MM.1S (cell line): ENCODE data around the gene SLC47A2.

Source experiments
- DNase-seq: peaks from one replicate; pipeline ENCODE4 v3.0.0-alpha.2; 2015
- H2AFZ ChIP-seq: fragments of 300-600 bp; sonication (generic); 2 replicates; pipeline ENCODE4 v1.6.0; 2016; ENCODE audit warnings: antibody characterized with exemption, low read length
- H3F3A ChIP-seq: fragments of 300-600 bp; sonication (generic); 2 replicates; pipeline ENCODE4 v1.6.1; 2016; ENCODE audit warnings: mild to moderate bottlenecking, antibody characterized with exemption, low read length, moderate library complexity, mixed read lengths; ENCODE audit not compliant: insufficient read depth
- H3K27ac ChIP-seq: fragments of 300-600 bp; sonication (generic); 2 replicates; pipeline ENCODE4 v1.5.1; 2016; ENCODE audit warnings: mild to moderate bottlenecking, low read length
- H3K27me3 ChIP-seq: fragments of 300-600 bp; sonication (generic); replicated peaks from 2 replicates; pipeline ENCODE4 v1.6.0; 2016; ENCODE audit warnings: low read length; ENCODE audit not compliant: insufficient read depth
- H3K36me3 ChIP-seq: fragments of 300-600 bp; sonication (generic); replicated peaks from 2 replicates; pipeline ENCODE4 v1.6.1; 2016; ENCODE audit warnings: mild to moderate bottlenecking, low read length, mixed read lengths; ENCODE audit not compliant: insufficient read depth
- H3K4me1 ChIP-seq: fragments of 300-600 bp; sonication (generic); 2 replicates; pipeline ENCODE4 v1.6.1; 2016; ENCODE audit warnings: low read length, mixed read lengths
- H3K4me2 ChIP-seq: fragments of 300-600 bp; sonication (generic); 2 replicates; pipeline ENCODE4 v1.6.0; 2016; ENCODE audit warnings: low read depth, low read length
- H3K4me3 ChIP-seq: fragments of 300-600 bp; sonication (generic); 2 replicates; pipeline ENCODE4 v1.5.1; 2016; ENCODE audit warnings: low read length, mixed read lengths
- H3K79me2 ChIP-seq: fragments of 300-600 bp; sonication (generic); 2 replicates; pipeline ENCODE4 v1.6.1; 2016; ENCODE audit warnings: mixed run types, low read length, mixed read lengths
- H3K9ac ChIP-seq: fragments of 300-600 bp; sonication (generic); 2 replicates; pipeline ENCODE4 v1.6.1; 2016; ENCODE audit warnings: low read length, mixed read lengths
- H3K9me2 ChIP-seq: fragments of 300-600 bp; sonication (generic); replicated peaks from 2 replicates; pipeline ENCODE4 v1.6.1; 2016; ENCODE audit warnings: mild to moderate bottlenecking, low read length, mixed read lengths; ENCODE audit not compliant: insufficient read depth
- H3K9me3 ChIP-seq: fragments of 300-600 bp; sonication (generic); replicated peaks from 2 replicates; pipeline ENCODE4 v1.6.1; 2016; ENCODE audit warnings: mild to moderate bottlenecking, low read length, mixed read lengths; ENCODE audit not compliant: insufficient read depth
- H4K20me1 ChIP-seq: fragments of 300-600 bp; sonication (generic); 2 replicates; pipeline ENCODE4 v1.6.1; 2016; ENCODE audit warnings: mild to moderate bottlenecking, low read length, moderate library complexity, mixed read lengths; ENCODE audit not compliant: insufficient read depth
- EZH2 ChIP-seq: fragments of 300-600 bp; sonication (generic); optimal IDR thresholded peaks from 2 replicates; pipeline ENCODE3; 2017; ENCODE audit warnings: low read depth, mild to moderate bottlenecking, antibody characterized with exemption, low read length, mixed read lengths
- EZH2phosphoT487 ChIP-seq: fragments of 300-600 bp; sonication (generic); IDR thresholded peaks from 2 replicates; pipeline ENCODE4 v1.6.1; 2018; ENCODE audit warnings: antibody characterized with exemption, low read length
- TF ChIP-seq, protein P1 (sequence below): fragments of 300-600 bp; sonication (generic); IDR thresholded peaks from 2 replicates; pipeline ENCODE4 v1.5.1; 2016; ENCODE audit warnings: antibody characterized with exemption, low read length, mixed read lengths

The SLC47A2 gene

DNA sequence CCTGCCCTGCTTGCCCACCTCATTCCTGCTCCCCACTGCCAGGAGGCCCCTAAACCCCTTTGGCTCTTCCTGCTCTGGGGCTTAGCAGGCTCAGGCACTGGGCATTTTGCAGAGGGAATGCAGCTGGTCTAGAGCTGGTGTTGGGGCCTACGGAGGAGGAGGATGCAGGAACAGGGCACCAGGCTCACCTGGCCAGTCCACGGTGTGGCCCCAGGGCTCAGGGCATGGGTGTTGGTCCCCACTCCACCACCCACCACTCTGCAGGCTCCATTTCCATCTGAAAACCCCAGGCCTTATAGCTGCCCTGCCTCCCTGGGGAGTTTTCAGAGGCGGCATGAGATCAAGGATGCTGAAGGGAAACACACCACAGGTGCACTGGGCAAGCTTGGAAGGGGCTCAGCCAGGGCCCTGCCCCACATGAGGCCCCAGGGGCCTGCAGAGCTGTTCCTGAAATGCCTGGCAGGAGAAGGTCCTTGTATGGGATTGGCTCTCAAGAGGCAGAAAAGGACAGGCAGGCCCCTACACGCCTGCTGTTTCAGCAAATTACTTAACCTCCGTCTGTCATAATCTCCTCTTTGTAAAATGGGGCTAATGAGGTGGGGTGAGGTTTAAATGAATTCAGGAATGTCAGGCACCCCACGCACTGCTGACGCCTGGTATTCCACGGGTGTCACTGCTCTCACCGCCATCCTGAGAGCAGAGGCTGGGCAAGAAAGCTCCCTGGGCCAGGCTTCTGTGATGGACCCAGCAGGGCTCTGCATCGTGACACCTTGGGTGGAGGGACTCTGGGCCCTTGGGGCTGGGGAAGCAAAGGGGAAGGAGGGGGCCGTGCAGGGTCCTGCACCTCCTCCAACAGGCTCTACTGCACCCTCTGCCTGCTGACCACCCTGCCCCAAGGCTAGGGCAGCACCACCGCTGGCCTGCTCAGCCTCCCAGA, 9.3 kb downstream of the SLC47A2 start:
- Histone ChIP-seq H3K79me2 (no peaks in the 10 kb centered on the region), H3F3A (no peaks in the 10 kb centered on the region), H3K4me2 (no peak overlapping the region), H2AFZ (no peak overlapping the region), H3K9me2 (no peaks in the 10 kb centered on the region), H3K27ac (no peak overlapping the region), H3K9me3 (no peaks in the 10 kb centered on the region), H3K4me3 (no peak overlapping the region), H4K20me1 (no peaks in the 10 kb centered on the region), H3K9ac (no peak overlapping the region), H3K4me1 (no peaks in the 10 kb centered on the region), H3K27me3 (no peaks in the 10 kb centered on the region), H3K36me3 (no peaks in the 10 kb centered on the region)
- no peak for DNase-seq
- TF ChIP-seq EZH2 = no peak
- TF ChIP-seq, protein P1, sequence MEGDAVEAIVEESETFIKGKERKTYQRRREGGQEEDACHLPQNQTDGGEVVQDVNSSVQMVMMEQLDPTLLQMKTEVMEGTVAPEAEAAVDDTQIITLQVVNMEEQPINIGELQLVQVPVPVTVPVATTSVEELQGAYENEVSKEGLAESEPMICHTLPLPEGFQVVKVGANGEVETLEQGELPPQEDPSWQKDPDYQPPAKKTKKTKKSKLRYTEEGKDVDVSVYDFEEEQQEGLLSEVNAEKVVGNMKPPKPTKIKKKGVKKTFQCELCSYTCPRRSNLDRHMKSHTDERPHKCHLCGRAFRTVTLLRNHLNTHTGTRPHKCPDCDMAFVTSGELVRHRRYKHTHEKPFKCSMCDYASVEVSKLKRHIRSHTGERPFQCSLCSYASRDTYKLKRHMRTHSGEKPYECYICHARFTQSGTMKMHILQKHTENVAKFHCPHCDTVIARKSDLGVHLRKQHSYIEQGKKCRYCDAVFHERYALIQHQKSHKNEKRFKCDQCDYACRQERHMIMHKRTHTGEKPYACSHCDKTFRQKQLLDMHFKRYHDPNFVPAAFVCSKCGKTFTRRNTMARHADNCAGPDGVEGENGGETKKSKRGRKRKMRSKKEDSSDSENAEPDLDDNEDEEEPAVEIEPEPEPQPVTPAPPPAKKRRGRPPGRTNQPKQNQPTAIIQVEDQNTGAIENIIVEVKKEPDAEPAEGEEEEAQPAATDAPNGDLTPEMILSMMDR = no peak
- TF ChIP-seq EZH2phosphoT487 = no peak

DNA sequence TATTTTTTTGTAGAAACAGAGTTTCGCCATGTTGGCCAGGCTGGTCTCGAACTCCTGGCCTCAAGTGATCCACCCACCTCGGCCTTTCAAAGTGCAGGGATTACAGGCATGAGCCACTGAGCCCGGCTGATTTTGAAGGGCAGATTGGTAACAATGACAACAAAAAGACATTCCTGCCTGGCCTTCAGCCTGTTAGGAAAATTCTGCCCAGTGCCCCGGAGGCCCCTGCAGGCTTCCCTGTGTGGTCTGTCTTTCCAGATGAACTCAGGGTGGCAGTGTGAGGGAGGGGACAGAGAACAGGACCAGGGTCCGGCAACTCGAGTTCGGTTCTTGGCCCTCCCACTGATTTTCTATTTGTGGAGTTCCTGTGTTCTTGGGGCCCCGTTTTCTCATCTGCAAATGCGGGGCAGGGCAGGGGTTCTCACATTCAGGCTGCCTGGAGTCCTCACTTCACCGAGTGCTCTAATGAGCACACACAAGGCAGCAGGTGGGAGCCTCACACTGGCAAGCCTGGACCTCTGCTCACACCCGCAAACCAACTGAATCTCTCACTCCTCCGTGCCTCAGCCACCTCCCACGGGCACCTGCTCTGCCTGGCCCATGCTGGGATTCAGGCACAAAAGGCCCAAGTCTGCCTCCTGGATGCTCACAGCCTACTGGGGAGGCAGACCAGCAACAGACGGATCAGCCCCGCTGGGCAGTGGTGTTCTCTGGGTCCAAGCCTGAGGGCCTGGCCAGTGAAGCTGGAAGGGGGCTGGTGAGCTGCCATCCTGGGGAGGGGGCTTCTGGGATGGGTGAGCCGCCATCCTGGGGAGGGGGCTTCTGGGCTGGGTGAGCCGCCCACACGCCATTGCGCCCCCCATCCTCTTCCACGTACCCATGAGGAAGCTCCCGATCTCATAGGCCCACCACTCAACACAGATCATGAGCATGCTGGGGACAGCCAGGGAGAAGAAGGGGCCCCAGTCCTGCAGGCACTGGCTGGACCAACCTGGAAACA, 10.3 kb downstream of the SLC47A2 start:
- H3K9me3 ChIP-seq = no peaks in the 10 kb centered on the region
- TF ChIP-seq EZH2phosphoT487 = no peak
- TF ChIP-seq, protein P1 = no peak
- no peak for TF ChIP-seq EZH2
- no peaks in the 10 kb centered on the region for H3K79me2 ChIP-seq
- H3K36me3 ChIP-seq = no peaks in the 10 kb centered on the region
- H2AFZ ChIP-seq = no peak overlapping the region
- H3K27ac ChIP-seq = no peak overlapping the region
- no peak overlapping the region for H3K9ac ChIP-seq
- no peak overlapping the region for H3K4me2 ChIP-seq
- H3K4me1 ChIP-seq = no peaks in the 10 kb centered on the region
- H4K20me1 ChIP-seq = no peaks in the 10 kb centered on the region
- no peak for DNase-seq
- no peaks in the 10 kb centered on the region for H3F3A ChIP-seq
- H3K4me3 ChIP-seq = no peak overlapping the region
- no peaks in the 10 kb centered on the region for H3K27me3 ChIP-seq
- H3K9me2 ChIP-seq = no peaks in the 10 kb centered on the region

DNA sequence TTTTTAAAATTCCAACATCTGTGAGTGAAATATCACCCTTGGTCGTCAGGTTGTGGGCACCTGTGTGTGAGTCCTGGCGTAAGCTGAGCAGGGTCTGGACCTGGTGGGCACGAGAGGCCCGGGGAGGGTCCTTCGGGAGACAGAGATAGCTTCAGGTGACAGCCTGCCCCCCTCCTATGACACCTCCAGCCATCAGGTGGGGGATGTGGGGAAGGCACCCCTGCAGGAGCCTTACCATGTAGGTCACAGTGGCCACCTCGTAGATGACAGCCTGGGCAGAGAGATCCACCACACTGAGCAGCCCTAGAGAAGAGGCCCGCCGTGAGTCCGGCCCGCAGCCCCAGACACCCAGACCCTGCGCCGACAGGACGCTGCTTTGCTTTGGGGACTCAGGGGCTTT, 11.2 kb downstream of the SLC47A2 start:
- Histone ChIP-seq H3K4me2 (no peak overlapping the region), H3K79me2 (no peaks in the 10 kb centered on the region), H3K36me3 (no peaks in the 10 kb centered on the region), H3K9me3 (no peaks in the 10 kb centered on the region), H3K4me1 (no peaks in the 10 kb centered on the region), H3K4me3 (no peak overlapping the region), H3K9me2 (no peaks in the 10 kb centered on the region), H3K27ac (no peak overlapping the region), H2AFZ (no peak overlapping the region), H3K27me3 (no peaks in the 10 kb centered on the region), H3K9ac (no peak overlapping the region), H4K20me1 (no peaks in the 10 kb centered on the region), H3F3A (no peaks in the 10 kb centered on the region)
- TF ChIP-seq, protein P1 = no peak
- TF ChIP-seq EZH2phosphoT487 (no peak), EZH2 (no peak)
- no peak for DNase-seq
